OCI-LY3 (cell line): ENCODE data around the gene MCC.

Source experiments
- CTCF ChIP-seq: fragments of 200-600, 300-600 bp; sonication (generic); IDR thresholded peaks from 2 replicates; pipeline ENCODE4 v1.5.1; 2014; ENCODE audit warnings: antibody characterized with exemption, low read length, low read depth
- EZH2phosphoT487 ChIP-seq: fragments of 200-600 bp; shearing (Covaris generic); IDR thresholded peaks from 2 replicates; pipeline ENCODE4 v1.6.1; 2018; ENCODE audit warnings: antibody characterized with exemption, mixed run types, low read depth

GRCh38 chr5:113216545-113216944, 271.7 kb downstream of the MCC start:
- TF ChIP-seq CTCF (no peak), EZH2phosphoT487 (no peak)
